Transverse colon (tissue), 4 donors: ENCODE data around the gene GMPR. TPM values are rescaled to one million over a fixed set of nuclear protein-coding genes. Genes with fewer than 3 reads are reported as not detected.

ENCODE experiments used
- DNase-seq: peaks from one replicate; pipeline ENCODE4 v3.0.0-alpha.2; 2019
- H3K27ac ChIP-seq, 4 donors: fragments of 200-600 bp; sonication (generic); 2 replicates each; pipeline ENCODE4 v1.5.1; 2016 to 2018; ENCODE audit warnings: inconsistent platforms in 4 of 4
- H3K27me3 ChIP-seq: fragments of 200-600 bp; sonication (generic); 2 replicates; pipeline ENCODE4 v1.5.1; 2017; ENCODE audit warnings: inconsistent platforms
- H3K36me3 ChIP-seq, 4 donors: fragments of 200-600 bp; sonication (generic); 2 replicates each; pipeline ENCODE4 v1.5.1; 2017 to 2019; ENCODE audit warnings: inconsistent platforms in 4 of 4
- H3K4me1 ChIP-seq, 4 donors: fragments of 200-600 bp; sonication (generic); 2 replicates each; pipeline ENCODE4 v1.5.1; 2017 to 2020; ENCODE audit warnings: inconsistent platforms in 4 of 4
- H3K4me3 ChIP-seq, 4 donors: fragments of 200-600 bp; sonication (generic); 1 replicate in 1 of 4; 2 replicates in 3 of 4; pipeline versions ENCODE4 v1.5.1 to v1.6.1; 2017 to 2019; ENCODE audit warnings: inconsistent platforms in 4 of 4
- H3K9me3 ChIP-seq, 2 donors: fragments of 200-600 bp; sonication (generic); 2 replicates each; pipeline ENCODE4 v1.5.1; 2017 to 2019; ENCODE audit warnings: inconsistent platforms in 2 of 2
- EP300 ChIP-seq: sonication (generic); formaldehyde crosslinking; IDR thresholded peaks from one replicate; pipeline ENCODE4 v1.6.1; 2017; ENCODE audit warnings: antibody characterized with exemption, low read depth
- POLR2A ChIP-seq: fragments of 450-650 bp; IDR thresholded peaks from one replicate; pipeline ENCODE4 v1.6.1; 2016; ENCODE audit warnings: antibody characterized with exemption, mild to moderate bottlenecking, moderate library complexity
- POLR2AphosphoS5 ChIP-seq, 3 donors: sonication (generic); formaldehyde crosslinking; IDR thresholded peaks; one replicate each; pipeline ENCODE4 v1.6.1; 2016; ENCODE audit warnings: antibody characterized with exemption in 3 of 3
- WGBS, 2 donors: methylation state at CpG; one replicate each; pipeline ENCODE4 v1.1.5; 2018; ENCODE audit warnings: low coverage in 1 of 2; 5-methylcytosine and 5-hydroxymethylcytosine counted together
- in situ Hi-C, 4 donors: fragments of 200-750 bp; cut with MboI; loops; one replicate each; pipeline versions ENCODE4 v1.15.0 to v1.15.1; 2017; ENCODE audit warnings: low sequenced_read_pairs in 3 of 4, low pct_ligation_motif_present in 1 of 4, low pct_unique_long_range_greater_than_20kb in 1 of 4
- intact Hi-C: fragments of 100-400 bp; cut with DNase I; formaldehyde crosslinking; loops from one replicate; pipeline ENCODE4 v1.15.1; 2023; ENCODE audit warnings: low total_unique reads
- total RNA-seq, 4 donors: library from RNA; depleted of rRNA; stranded (reverse); fragments of >200 nt; gene quantifications; one replicate each; pipeline ENCODE4 v1.1.0, GENCODE V29; 2016
- TF ChIP-seq, protein P1 (sequence below), 5 experiments: fragments of 200-600 bp in 3 of 5; fragments of 450-650 bp in 2 of 5; sonication (generic) in 3 of 5; IDR thresholded peaks; 1 replicate in 2 of 5; 2 replicates in 3 of 5; pipeline ENCODE4 v1.5.1; 2016 to 2017; ENCODE audit warnings: antibody characterized with exemption in 5 of 5, inconsistent platforms in 3 of 5, mild to moderate bottlenecking in 2 of 5, moderate library complexity in 1 of 5

The GMPR gene
- total RNA-seq, 4 donors from 2014 or later, result 4.4 to 5.1 (median 4.5) TPM; not detected in 1

DNA sequence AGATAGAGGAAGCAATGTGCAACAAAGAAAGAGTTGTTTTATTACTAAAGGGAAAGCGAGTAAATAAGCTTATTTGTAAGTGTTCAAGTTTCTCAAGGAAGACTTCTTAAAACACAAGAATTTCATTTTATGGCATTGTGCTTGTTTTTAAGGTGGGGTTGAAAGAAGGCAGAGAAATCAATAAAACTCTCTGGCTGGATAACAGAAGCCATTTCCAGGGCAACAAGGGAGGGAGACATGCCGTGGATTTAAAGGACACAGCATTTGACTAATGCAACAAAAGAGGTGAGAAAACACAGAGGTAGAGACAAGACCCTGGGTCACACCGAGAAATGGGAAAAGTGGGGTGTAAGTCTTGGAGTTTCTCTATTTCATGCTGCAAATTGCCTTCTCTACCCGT, 28.8 kb upstream of the GMPR start:
- TF ChIP-seq POLR2AphosphoS5 (IDR thresholded peaks at IDR 0.05) (no peak), EP300 (no peak), POLR2A (no peak)
- TF ChIP-seq, protein P1, sequence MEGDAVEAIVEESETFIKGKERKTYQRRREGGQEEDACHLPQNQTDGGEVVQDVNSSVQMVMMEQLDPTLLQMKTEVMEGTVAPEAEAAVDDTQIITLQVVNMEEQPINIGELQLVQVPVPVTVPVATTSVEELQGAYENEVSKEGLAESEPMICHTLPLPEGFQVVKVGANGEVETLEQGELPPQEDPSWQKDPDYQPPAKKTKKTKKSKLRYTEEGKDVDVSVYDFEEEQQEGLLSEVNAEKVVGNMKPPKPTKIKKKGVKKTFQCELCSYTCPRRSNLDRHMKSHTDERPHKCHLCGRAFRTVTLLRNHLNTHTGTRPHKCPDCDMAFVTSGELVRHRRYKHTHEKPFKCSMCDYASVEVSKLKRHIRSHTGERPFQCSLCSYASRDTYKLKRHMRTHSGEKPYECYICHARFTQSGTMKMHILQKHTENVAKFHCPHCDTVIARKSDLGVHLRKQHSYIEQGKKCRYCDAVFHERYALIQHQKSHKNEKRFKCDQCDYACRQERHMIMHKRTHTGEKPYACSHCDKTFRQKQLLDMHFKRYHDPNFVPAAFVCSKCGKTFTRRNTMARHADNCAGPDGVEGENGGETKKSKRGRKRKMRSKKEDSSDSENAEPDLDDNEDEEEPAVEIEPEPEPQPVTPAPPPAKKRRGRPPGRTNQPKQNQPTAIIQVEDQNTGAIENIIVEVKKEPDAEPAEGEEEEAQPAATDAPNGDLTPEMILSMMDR (IDR thresholded peaks at IDR 0.05), result no peak
- H3K36me3 ChIP-seq, result no peaks in the 10 kb centered on the region
- in situ Hi-C loops (loop anchor here in 2 of 4 donors (10.0 kb wide), 1 partner anchor 515 kb away; no protein-coding TSS in a partner anchor), intact Hi-C loops (loop anchor here (5.0 kb wide), 1 partner anchor 517 kb away; no protein-coding TSS in a partner anchor)
- H3K27ac ChIP-seq, result peak overlapping the region in 2 of 4 donors; percentile 8 to 29
- no peak overlapping the region for H3K4me3 ChIP-seq
- WGBS, 2 donors, result 28 to 35% methylated on average over 3 to 4 of the region's 4 CpGs
- H3K9me3 ChIP-seq, result no peaks in the 10 kb centered on the region
- peaks cover 0 to 21% (median 0%) of the 10 kb centered on the region in 4 donors for H3K4me1 ChIP-seq
- no peak for DNase-seq
- no peaks in the 10 kb centered on the region for H3K27me3 ChIP-seq

DNA sequence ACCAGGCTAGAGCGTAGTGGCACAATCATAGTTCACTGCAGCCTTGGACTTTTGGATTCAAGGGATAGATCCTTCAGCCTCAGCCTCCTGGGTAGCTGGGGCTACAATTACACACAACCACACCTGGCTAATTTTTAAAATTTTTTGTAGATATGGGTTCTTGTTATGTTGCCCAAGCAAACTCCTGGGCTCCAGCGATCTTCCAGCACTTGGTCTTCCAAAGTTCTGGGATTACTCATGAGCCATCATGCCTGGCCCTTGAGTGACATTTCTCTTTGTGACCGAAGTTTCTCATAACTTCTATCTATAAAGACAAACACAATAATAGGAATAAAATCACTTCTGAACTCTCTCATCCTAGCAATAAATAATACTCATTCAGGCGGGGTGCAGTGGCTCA, 26.1 kb upstream of the GMPR start:
- Histone ChIP-seq H3K4me3 (no peak overlapping the region), H3K36me3 (no peaks in the 10 kb centered on the region), H3K4me1 (peaks cover 0 to 18% (median 0%) of the 10 kb centered on the region in 4 donors), H3K27me3 (peaks cover 4% of the 10 kb centered on the region), H3K27ac (no peak overlapping the region), H3K9me3 (no peaks in the 10 kb centered on the region)
- WGBS, 2 donors, result 87 to 89% methylated on average over 4 of the region's 4 CpGs
- no peak for DNase-seq
- in situ Hi-C loops, result no loop called here
- intact Hi-C loops, result no loop called here
- no peak for TF ChIP-seq POLR2A
- TF ChIP-seq EP300, result no peak
- TF ChIP-seq, protein P1 (IDR thresholded peaks at IDR 0.05), result no peak
- TF ChIP-seq POLR2AphosphoS5 (IDR thresholded peaks at IDR 0.05), result no peak

DNA sequence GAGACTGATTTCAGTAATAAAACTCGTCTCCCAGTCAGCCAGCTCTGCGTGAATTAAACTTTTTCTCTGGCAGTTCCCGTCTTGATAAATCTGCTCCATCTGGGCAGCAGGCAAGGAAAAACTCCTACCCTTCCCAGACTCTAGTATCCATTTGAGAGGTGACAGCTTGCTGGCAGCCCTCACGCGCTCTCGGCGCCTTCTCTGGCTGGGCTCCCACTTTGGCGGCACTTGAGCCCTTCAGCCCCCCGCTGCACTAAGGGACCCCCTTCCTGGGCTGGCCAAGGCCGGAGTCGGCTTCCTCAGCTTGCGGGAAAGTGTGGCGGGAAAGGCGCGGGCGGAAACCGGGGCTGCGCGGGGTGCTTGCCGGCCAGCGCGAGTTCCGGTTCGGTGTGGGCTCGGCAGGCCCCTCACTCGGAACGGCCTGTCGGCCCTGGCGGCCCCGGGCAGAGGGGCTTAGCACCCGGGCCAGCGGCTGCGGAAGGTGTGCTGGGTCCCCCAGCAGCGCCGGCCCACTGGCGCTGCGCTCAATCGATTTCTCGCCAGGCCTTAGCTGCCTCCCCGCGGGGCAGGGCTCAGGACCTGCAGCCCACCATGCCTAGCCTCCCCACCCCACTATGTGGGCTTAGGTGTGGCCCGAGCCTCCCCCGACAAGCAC, 21.8 kb upstream of the GMPR start:
- 71% methylated on average over 43 of the region's 43 CpGs; no CpG with 5 or more reads in 1 of the 2 donors for WGBS, 2 donors
- Histone ChIP-seq H3K9me3 (no peaks in the 10 kb centered on the region), H3K4me1 (peaks cover 0 to 6% (median 0%) of the 10 kb centered on the region in 4 donors), H3K36me3 (no peaks in the 10 kb centered on the region), H3K4me3 (peak overlapping the region in 1 of 4 donors; percentile 20), H3K27ac (no peak overlapping the region), H3K27me3 (peaks cover 4% of the 10 kb centered on the region)
- in situ Hi-C loops (no loop called here), intact Hi-C loops (no loop called here)
- TF ChIP-seq, protein P1 (IDR thresholded peaks at IDR 0.05), result no peak
- TF ChIP-seq EP300 (no peak), POLR2AphosphoS5 (IDR thresholded peaks at IDR 0.05) (no peak), POLR2A (no peak)
- no peak for DNase-seq

DNA sequence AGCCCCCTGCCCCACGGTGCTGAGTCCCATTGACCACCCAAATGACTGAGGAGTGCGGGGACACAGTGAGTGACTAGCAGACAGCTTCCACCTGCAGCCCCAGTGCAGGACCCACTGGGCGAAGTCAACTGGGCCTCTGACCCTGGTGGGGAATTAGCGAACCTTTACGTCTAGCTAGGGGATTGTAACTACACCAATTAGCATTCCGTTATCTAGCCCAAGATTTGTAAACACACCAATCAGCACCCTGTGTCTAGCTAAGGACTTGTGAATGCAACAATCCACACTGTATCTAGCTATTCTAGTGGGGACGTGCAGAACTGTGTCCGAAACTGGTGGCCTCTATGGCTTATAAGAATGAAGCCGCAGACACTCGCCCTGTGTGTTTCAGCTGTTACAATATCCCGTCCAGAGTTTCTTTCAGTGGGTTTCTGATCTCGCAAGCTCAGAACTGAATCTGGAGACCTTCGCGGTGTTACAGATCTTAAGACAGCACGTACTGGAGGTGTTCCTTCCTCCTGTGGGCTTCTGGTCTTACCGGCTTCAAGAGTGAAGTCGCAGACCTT, 21.1 kb upstream of the GMPR start:
- Histone ChIP-seq H3K27ac (no peak overlapping the region), H3K36me3 (no peaks in the 10 kb centered on the region), H3K4me1 (peaks cover 0 to 6% (median 0%) of the 10 kb centered on the region in 4 donors), H3K4me3 (no peak overlapping the region), H3K9me3 (no peaks in the 10 kb centered on the region), H3K27me3 (peaks cover 4% of the 10 kb centered on the region)
- no peak for DNase-seq
- intact Hi-C loops, result no loop called here
- in situ Hi-C loops, result no loop called here
- 92 to 94% methylated on average over 9 to 17 of the region's 17 CpGs for WGBS, 2 donors
- TF ChIP-seq EP300 (no peak), POLR2A (no peak), POLR2AphosphoS5 (IDR thresholded peaks at IDR 0.05) (no peak)
- TF ChIP-seq, protein P1 (IDR thresholded peaks at IDR 0.05), result no peak
